Anterior cingulate cortex (tissue), 58 donors: ENCODE measurements around the gene SFTPD.
A peak's percentile ranks its signal among the peaks of the same experiment; 100 is the strongest.

ENCODE experiments used
- DNase-seq, 58 donors: peaks; one replicate each; lab custom pipeline; 2025; lab: John Stamatoyannopoulos, UW

SFTPD gene

DNA sequence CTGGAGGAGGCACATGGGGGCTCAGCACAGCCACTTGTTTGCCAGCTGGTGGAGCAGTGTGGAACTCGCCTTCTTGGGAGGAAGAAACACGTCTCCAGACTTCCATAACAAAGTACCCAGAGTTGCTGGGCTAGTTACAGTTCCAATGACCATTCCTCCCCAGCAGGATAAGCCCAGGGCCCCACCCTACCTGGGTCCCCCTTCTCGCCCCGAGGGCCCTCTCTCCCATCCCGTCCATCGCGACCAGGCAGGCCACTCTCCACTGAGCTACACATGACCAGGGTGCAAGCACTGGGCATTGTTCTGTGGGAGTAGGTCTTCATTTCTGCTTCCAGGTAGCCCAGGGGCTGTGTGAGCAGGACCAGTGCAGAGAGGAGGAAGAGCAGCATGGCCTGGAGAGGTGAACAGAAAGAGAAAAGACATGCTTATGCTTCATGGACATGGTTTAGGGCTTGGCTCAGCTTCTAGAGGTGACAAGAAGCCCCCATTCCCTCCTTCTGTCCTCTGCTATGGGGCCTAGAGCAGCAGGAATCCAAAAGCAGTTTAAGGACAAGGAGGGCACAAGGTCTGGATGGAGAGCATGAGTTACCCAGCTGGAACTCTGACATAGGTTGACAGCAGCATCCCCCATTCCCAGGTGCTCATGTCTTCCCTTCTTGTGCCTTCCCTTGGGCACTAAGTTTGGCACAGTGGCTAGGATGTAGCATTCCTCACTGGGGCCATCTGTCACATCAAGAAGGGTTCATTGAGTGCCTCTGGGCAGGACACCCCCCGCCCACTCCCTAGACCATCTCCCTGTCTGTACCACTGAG, 2.4 kb downstream of the SFTPD start:
- no peak for DNase-seq

DNA sequence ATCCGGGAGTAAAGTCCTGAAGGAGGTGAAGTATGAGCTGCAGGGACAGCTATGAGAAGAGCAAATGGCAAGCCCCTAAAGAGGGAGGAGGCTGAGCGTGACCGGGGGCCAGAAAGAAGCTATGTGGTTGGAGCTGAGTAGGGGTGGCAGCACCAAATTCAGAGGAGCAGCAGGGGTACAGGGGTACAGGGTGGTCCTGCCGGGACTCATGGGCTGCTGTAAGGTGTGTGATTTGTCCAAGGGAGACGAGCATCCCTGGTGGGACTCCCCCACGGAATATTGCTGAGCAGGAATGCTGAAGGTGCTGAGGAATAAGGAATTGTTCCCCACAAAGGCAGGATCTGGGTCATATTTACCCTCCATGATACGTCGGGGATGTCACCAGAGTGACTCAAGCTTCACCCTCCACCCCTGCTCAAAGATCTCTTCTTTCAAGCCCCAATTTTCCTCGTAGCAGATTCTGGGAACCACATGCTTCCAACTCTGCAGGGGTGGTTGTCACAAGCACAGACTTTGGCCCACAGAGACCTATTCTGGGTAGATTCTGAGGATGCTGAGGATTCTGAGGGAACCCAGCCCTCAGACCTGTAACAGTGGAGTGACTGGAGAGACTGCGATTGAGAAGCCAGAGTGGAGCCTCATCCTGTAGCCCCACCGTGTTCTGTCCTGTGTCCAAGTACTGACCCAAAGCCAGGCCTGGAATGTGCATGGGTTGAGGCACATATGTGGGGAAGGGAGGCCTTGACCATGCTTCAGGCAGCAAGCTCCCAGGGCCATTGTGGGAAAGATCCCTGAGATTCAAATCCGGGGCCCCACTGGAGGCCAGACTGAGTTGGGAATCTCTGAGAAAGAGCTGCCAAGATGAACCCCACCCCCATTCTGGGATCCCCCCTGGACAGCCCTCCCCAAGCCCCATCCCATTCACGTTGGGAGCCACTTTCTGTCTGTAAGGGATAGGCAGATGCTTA, 4.2 kb downstream of the SFTPD start:
- no peak for DNase-seq

DNA sequence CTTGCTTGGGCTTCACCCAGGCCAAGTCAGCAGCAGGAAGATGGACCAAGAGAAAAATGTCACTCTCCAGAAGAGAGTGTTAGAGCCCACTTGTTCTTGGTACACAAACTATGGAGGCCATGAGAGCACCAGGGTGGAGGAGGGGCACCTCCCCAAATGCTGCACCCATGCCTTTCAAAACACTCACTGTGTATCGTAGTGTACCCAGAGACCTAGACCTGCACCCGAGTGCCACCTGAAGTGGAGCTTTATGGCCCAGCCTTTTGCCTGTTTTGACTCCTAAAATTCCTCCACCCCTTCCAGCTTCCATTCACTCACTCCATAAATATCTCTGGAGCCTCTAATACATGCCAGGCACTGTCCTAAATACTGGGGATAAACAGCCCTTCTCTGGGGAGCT, 5.0 kb downstream of the SFTPD start:
- no peak for DNase-seq

DNA sequence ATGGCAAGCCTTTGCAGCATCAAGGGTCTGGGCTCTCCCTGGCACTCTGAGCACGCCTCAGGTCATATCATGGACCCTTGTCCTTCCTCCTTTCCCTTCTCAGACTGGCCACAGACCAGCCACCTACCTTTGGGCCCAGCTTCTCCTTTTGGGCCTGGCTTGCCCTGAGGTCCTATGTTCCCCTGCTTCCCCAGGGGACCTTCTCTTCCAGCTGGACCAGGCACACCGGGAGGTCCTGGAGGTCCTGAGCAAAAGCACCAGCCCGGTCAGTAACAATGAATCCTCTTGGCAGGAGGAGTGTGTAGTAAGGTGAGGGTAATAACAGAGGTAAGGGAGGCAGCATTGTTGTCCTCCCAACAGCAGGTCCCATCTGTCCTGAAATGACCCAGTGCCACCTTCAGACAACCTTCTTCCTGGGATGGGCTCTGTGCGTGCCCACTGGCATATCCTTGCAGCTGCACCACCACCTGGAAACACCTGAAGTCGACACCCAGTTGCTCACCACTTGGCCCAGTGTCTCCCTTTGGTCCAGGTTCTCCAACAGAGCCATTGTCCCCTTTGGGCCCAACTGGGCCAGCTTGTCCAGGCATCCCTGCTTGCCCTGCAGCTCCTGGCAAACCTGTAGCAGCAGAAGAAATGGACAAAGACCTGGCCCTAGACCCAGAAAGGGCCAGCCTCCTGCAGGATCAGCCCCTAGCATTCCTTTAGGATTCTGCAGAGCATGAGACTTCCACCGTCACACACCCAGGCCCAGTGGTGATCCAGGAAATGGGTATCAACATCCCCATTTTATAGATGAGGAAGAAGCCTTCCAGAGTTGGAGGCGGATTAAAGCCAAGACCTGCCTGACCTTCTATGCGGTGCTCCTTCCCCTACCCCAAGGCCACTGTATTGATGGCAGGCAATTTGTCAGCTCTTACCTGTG, 6.4 kb downstream of the SFTPD start:
- no peak for DNase-seq

DNA sequence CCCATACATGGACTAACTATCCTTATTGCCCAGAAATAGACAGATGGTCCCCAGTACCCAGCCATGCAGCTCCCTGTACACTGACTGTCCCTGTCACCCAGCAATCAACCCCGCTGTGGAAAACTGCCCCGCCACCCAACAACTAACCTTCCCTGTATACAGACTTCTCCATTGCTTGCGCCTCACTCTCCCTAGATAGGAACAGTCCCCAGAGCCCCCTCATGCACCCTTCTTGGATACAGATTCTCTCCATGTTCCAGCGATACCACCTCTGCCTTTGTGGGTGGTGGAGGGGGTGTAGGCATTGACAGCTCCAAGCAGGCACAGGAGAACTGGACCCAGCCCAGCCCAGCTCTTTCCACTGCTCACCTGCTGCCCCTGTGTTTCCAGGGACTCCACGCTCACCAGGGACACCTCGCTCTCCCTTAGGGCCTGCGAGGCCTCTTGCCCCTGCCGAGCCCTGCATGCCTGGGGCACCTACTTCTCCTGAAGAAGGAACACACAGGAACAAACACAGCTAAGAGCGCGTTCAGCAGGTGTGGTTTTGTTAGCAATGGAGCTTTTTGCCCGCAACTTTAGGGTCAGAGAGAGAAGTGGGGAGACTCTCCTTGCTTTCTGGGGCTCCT, 7.2 kb downstream of the SFTPD start:
- DNase-seq, result no peak

DNA sequence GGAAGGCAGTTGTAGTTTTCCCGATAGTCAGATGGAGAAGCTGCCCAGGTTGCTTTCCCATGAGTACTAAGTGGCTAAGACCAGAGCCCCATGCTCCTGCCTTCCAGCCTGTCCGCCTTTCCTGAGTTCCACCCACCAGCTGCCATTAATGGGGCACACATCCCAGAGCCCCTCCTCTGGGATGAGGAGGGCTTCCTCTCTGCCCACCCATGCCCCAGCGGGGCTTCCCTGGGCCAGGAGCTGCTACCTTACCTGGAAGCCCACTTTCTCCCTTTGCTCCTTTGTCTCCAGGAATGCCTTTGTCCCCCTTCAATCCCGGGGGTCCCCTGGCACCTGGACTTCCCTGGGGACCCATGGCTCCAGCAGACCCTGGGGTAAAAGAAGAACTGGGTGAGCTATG, 7.8 kb downstream of the SFTPD start:
- DNase-seq, result no peak

DNA sequence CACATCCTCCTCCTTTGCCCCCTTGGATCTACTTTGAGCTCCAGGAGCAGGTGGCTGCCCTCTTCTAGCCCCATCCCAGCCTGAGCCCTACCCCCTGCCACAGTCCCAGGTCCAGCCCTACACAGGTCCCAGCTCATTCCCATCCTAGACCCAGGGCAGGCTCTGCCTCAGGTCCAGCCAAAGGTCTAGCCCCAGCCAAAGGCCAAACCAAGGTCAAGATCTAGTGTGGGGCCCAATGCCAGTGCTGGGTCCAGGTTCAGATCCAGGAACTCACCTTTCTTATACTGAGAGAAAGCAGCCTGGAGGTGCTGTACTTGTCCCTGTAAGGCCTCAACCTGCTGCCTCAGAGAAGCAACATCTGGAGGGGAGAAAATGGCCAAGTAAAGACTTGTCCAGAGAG, 8.5 kb downstream of the SFTPD start:
- DNase-seq, result no peak

DNA sequence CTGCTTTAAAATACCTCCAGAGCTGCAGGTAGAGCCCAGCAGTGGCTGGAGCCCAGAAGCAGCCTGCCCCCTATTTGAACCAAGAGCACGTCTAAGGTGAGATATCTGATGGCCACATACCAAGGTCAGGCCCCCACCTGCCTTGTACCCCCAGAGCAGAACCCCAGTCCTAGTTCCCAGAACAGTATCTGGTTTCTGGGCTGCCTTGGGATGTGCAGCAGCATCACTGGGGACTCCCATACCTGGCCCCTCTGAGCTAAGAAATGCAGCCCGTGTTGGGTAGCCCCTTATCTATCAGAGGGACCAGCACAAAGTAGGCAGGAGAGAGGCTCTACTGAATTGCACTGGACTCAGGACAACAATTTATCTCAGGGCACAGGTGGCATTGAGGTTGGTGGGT, 8.9 kb downstream of the SFTPD start:
- DNase-seq, result no peak

DNA sequence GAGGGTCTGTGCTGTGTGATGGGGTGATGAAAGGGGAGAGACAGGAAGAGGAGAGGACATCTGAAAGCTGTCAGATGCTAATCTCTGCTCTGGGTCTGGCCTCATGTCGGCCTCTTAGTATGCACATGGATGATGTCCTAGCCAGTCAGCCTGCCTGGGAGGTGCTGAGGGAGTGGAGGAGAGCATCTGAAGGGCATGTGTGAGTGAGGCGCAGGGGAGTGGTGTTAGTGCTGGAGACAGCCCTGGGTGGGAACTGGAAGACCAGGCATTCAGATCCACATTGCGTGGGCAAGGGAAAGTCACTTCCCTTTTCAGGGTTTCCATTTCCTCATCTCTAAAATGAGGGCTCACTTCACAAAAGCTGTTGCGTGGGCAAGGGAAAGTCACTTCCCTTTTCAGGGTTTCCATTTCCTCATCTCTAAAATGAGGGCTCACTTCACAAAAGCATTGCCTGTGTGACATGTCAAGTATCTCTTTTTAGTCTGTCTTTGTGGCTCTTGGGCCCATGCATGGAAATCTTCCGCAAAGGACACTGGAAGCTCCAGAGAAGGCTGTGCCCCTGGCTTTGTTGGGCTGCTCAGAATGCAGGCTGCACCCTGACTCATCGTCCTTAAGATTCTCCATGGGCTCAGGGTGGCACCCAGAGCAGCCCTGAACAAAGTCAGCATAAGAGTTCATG, 10.0 kb downstream of the SFTPD start:
- DNase-seq, result peak in 21 of 58 donors; percentile 7 to 62 (median 27)

DNA sequence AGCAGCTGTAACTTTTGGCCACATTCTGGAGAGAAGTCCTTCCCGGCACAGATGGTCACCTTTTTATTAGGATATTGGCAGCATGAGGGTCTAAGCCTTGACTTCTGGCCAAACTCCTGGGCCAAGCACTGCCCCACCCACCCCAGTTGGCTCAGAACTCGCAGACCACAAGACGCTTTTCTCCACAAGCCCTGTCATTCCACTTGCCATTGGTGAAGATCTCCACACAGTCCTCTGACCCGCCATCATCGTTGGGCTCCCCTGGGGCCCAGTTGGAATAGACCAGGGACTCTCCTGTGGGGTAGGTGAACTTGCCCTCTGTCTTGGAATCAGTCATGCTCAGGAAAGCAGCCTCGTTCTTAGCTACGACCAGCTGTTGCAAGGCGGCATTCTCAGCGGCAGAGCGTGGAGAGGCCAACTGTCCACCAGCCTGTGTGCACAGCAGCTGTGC, 11.2 kb downstream of the SFTPD start:
- no peak for DNase-seq

DNA sequence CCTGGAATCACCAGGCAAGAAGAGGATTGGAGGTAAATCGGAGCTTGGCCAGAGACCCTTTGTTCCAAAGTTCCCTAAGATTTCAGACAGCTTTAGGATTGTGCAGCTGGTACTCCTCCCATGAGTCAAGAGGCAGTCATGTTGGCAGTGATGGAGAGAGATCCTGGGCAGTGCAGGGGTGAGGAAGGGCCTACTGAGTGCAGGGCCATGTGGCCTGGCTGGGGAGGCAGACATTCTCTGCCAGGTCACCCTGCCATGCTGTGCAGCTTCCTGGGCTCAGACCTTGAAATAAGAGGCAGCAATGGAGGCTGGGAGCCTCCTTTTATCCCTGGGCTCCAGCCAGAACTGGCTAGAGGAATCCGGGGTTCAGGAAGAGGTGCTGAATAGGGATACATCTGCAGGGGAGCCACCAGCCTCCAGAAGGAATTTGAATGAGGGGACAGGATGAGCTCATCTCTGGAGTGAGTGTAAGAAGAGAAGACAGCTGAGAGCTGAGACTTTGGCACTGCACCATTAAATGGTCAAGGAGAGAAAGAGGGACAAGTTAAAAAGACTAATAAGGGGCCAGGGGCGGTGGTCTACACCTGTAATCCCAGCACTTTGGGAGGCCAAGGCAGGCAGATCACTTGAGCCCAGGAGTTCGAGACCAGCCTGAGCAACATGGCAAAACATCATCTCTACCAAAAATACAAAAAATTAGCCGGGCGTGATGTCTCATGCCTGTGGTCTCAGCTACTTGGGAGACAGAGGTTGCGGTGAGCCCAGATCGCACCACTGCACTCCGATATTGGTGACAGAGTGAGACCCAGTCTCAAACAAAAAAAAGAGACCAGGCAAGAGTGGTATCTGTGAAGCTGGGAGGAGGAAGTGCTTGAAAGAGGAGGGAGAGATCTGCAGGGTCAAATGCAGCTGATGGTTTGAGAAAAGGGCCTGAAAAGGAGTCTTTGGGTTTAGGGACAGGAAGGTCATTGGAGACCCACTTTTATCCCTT, 12.0 kb downstream of the SFTPD start:
- DNase-seq, result no peak

DNA sequence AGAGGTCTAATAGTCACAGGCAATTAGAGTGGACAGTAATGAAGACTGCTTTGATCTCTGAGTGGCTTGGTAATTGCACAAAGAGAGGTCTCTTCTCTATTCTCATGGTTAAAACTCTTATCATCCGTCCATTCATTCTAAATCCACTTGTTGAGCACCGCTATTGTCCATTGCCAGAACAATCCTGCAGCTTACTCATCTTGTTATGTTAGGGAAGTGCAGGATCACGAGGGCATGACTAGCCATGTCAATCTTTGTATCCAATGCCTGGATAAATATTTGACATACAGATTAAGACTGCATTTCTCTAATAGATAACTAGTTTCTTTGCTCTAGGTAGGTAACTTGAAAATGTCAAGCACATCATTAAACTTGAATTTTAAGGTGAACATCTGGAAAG, 14.9 kb downstream of the SFTPD start:
- no peak for DNase-seq

DNA sequence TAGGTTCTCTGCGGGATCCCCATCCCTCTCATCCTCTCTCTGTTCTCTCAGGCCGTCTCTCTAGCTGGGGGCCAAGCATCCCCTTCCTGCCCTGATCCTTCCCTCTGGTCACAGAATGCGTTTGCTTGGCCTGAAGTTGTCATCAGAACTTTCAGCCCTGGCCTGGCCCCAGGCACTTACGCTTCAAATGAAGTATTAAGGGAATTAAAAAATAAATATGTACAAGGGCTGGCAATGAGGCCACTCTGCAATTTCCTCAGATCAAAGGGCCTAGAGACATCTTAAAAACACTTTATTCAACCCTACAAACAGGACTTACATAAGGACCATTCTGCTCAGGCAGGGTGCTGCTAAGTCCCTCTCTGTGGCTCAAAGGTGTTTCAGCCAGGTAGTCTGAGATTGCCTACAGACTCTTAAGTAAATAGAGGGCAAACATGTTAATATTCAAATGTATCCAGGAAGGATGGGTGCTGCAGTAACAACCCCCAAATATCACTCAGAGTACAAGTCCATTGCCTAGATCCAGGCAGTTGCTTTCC, 16.0 kb downstream of the SFTPD start:
- no peak for DNase-seq

DNA sequence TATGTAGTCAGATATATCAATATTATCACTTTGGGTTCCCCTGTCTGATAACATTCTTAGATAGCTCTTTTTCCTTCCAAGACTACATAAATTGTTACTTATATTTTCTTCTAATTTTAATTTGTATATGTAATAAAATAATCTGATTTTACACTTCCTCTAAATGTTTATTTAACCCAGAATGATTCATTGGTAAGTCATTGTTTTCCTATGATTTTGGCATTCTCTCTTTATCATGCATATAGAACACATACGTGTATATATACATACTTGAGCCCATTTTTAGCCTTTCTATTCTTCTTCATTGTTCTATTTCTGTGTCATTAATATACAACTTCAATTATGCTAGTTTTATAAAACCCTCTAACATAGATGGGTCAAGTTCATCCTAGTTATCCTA, 16.6 kb downstream of the SFTPD start:
- DNase-seq, result no peak

DNA sequence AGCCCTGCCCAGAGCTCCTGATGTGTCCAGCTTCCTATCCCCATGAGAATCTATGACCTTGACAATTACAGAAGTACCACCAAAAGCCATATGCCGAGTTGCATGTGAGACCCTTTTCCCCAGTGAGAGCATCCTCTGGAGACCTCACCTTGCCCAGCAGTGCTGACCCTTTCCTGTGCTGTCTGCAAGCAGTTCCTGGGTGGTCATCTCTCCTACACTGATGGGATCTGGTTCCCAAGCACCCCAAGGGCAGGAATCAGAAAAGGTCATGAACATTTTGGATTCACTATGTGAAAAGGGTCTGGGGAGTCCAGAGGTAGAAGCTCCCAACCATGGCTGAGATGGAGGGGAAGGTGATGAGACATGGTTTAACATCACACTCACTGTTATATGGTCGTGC, 18.2 kb downstream of the SFTPD start:
- no peak for DNase-seq

DNA sequence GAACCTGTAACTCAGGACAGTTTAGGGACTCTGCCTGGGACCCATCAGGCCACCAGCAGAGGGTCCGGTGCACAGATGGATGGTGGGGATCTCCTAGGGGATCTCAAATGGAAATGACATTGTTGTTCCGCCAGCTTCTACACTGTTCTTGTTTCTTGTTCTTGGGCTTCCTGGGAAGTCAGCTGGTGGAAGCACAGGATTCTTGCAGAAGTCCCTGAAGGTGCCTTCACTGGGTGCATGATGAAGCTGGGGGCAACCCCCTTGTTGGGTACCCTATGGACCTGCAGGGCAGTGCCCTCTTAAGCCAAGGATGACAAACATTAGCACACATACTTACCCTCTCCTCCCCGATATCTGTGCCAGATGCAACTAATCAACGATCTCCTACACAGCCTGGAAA, 18.6 kb downstream of the SFTPD start:
- DNase-seq, result no peak

DNA sequence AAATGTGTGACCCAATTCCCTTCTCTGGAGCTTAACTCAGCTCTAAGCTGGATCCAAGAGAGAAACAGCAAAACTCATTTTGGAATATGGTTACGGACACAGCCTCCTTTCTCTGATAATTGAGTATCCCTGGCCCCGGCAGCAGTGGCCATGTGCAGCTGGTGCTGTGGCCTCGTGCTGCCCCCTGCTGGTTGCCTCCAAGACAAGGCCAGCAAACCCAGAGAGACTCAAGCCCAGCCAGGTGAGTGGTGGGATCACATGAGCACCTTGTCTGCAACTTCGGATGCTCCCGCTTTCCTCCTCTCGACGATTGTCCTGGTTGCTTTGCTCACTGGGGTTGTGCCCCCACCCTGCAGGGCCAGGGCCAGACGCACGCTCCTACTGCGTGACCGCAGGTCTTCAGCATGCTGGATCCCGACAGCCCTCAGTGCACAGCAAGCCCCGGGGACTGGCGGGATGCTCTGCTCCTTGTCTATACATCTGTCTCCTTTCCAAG, 19.4 kb downstream of the SFTPD start:
- DNase-seq, result peak in 50 of 58 donors; percentile 13 to 80 (median 52)
